Left lobe of liver (tissue), 2 donors: Measurements from ENCODE around the gene NTF4. TPM values are rescaled to one million over a fixed set of nuclear protein-coding genes. Genes with fewer than 3 reads are reported as not detected.

Source experiments
- ATAC-seq: fragments of 200-7000 bp; cut with Tn5 transposase; one replicate; pipeline ENCODE4 v1.9.1; 2020; ENCODE audit warnings: mild to moderate bottlenecking, moderate library complexity
- DNase-seq: peaks from one replicate; pipeline ENCODE4 v3.0.0-alpha.2; 2020; ENCODE audit warnings: low spot score
- total RNA-seq: library from RNA; stranded (reverse); gene quantifications from one replicate; pipeline ENCODE4 v1.2.1, GENCODE V29; 2021
- donor health status: DM: no; HTN: no; CAD: no; lungs with moderate emphysema.
- donor health status: DM: no; HTN: yes; CAD: no.

Gene NTF4
- total RNA-seq, 1 donor from 2014 or later: not detected

DNA sequence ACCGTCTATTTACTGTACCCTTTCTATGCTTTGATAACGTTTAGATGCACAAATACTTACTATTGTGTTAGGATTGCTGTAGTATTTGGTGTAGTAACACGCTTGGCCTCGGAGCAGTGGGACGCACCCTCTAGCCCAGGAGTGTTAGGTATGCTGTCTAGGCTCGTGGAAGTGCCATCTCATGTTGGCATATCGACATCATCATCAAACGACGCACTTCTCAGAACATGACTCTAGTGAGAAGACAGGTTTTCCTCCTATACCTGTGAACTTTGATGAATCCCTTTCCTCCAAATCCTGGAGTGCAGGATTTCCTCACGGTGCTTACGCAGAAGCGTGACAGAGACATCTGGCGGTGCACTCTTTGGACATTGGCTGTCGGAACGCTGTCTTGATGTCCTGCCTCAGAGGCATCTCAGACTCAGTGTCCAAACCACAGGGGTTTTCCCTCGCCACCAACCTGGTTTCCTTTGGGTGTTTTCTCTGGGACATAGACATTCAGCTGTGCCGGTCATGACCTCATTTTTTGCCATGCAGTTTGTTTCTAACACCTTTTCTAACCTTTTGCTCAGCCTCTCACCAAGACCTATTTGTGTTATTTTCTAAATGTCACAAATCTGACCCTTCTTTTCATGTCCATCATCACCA is 26.9 kb upstream of the NTF4 start:
- DNase-seq: no peak
- no peak for ATAC-seq

DNA sequence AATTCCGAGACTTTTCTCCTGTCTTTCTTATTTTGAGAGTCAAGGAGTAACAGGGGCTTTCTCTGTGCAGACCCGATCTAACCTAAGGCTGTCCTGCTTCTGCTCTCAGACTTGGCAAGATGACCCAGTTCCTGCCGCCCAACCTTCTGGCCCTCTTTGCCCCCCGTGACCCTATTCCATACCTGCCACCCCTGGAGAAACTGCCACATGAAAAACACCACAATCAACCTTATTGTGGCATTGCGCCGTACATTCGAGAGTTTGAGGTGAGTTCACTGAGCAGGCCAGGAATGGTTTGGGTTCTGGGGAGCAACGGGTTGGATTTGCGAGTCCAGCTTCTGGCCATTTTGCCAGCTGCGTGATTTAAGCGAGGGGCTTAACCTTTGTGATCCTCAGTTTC is 21.7 kb upstream of the NTF4 start:
- ATAC-seq: no peak
- DNase-seq: no peak

DNA sequence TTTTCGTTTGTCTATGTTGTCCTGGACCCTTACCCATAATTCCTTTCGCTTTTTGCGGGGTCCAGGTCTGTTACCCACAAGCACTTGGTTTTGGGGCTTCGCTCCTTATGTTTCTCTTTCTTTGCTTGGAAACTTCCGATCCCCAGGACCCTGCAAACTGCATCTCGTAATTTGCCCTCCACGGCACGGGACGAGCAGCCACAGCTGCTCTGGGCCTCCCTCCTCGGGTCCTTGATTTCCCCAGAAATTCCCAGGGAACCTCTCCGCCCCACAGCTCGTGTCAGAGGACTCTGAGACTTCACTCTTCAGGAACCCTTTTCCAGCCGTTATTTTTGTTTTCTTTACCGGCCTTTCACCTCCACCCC is 21.2 kb upstream of the NTF4 start:
- DNase-seq (no peak), ATAC-seq (no peak)

DNA sequence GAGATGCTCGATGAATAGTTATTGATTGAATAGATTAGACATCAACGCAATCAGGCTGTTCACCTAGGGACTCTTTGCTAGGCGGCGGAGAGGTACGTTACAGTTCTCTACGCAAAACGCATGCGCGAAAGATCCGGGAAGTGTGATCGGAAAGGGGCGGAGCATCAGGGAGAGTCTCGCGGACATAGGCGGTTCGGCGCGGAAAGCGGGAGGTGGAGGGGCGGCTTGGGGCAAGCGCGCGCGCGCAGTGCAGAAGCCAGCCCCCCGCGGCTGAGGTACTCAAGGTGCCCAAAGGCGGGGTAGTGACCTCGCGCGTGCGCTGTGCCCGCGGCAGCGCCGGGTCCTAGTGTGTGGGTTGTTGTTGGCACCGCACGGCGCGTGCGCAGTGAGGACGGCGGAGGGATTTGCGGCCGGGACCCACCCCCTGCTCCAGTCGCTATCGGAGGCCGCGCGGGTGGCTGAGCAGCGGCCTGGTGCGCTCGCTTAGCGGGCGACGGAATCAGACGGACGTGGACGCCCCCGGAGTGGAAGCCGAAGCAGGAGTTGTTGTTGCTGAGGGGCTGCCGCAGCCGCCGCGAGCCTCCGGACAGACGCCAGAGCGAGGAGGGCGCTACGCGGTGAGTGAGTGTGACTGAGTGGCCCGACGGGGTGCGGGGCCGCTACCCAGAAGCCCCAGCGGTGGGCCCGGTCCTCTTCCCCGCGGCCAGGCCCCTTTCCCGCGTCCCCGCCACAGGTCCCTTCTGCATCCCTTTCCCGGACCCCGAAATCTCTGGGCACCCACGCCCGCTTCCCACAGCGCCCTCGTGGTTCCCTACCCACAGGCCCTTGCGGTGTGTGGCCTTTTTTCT is 20.6 kb upstream of the NTF4 start, which contains the start of gene SNRNP70:
SNRNP70 (plus strand) TSS at position 432 of the 848 bp plus-strand sequence. CDS start 964 bp downstream, outside the sequence.
- DNase-seq (peak; percentile 99), ATAC-seq (peak; percentile 96)

DNA sequence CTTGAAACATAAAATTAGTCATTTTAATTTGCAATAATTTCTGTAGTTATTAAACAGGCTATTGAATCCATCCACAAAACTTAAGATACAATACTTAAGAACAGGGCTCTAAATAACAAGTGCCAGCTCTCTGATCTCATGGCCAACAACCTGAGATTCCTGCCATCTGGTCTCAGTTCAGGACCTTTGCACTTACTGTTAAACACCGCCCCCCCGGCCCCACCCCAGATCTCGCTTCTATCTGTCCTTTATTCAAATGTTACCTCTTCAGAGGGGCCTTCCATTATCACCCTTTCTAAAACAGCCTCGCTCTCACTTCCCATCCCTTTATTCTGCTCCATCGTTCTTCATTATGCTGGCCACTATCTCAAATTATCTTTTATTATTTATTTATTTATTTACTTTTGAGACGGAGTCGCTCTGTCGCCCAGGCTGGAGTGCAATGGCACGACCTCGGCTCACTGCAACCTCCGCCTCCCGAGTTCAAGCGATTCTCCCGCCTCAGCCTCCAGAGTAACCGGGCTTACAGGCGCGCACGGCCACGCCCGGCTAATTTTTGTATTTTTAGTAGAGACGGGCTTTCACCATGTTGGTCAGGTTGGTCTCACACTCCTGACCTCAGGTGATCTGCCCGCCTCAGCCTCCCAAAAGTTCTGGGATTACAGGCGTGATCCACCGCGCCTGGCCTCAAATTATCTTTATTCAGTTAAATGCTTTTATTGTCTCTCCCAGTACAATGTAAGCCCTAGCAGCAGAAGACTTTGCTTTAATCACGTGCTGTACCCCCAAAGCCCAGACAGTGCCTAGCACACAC is 19.8 kb upstream of the NTF4 start:
- no peak for DNase-seq

DNA sequence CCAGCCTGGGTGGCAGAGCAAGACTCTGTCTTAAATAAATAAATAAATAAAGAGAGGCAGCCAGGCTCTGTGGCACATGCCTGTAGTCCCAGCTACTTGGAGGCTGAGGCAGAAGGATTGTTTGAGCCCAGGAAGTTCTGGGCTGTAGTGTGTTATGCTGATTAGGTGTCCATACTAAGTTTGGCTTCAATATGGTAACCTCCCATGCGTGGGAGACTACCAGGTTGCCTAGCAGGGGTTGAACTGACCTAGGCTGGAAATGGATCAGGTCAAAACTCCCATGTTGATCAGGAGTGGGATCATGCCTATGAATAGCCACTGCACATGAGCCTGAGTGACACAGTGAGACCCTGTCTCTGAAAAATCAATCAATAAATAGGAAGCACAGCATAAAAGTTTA is 16.7 kb upstream of the NTF4 start:
- DNase-seq (no peak), ATAC-seq (no peak)

More for the DNA sequence above, 19.8 kb upstream of the NTF4 start:
- no peak for ATAC-seq

DNA sequence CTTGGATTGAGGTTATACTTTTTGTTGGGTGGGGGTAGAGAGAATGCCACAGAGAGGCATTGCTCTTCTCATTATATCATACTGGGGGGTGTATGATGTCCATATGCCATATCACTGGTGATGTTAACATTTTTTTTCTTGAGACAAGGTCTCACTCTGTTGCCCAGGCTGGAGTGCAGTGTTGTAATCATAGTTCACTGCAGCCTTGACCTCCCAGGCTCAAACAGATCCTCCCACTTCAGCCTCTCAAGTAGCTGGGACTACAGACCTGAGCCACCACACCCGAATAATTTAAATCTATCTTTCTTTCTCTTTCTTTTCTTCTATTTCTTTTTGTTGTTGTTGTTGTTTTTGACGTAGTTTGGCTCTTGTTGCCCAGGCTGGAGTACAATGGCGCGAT is 15.8 kb upstream of the NTF4 start:
- ATAC-seq: no peak

DNA sequence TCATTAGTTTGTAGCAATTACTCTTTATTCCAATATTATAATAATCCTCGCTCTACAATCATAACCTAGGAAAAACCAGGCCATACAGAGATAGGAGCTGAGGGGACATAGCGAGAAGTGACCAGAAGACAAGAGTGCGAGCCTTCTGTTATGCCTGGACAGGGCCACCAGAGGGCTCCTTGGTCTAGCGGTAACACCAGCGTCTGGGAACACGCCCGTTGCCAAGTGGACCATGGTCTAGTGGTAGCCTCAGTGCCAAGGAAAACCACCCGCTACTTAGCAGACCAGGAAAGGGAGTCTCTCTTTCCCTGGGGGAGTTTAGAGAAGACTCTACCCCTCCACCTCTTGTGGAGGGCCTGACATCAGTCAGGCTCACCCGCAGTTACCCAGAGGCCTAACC is 10.3 kb upstream of the NTF4 start:
- DNase-seq: peak; percentile 81
- ATAC-seq: peak; percentile 64

More for the DNA sequence above, 15.8 kb upstream of the NTF4 start:
- DNase-seq: no peak

DNA sequence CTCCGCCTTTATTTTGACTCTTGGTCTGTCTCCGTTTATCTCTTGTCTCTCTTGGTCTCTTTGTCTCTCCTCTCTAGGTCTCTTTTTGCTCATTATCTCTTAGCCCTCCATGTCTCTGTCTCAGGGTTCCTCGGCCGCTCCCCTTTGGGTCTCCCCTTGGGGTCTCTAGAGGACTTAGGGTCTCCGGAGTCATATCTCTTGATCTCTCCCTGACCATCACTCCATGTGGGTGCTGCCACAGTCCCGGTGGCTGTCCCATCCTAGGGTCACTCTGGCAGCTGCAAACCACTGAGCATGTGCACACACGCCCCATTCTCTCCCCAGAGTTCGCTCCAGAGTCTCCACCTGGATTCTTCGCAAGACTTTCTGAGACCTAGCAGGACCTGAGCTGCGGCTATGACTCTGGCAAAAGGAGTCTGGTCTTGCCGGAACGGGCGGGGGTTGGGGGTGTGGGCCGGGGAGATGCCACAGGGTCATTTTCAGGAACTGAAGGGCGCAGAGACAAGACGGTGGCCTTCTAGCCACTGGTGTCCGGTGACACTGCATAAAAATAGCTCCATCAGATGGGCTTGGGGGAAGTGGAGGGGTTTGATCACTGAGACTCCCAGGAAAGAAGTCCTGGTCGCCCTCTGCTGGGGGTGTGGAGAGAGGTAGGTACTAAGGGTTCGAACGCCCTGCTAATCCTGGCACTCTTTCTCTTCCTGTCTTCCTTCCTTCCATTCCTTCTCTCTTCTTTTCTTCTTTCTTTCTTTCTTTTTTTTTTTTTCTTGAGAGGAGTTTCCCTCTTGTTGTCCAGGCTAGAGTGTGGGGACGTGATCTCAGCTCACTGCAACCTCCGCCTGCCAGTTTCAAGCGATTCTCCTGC is 9.1 kb upstream of the NTF4 start:
- DNase-seq (no peak), ATAC-seq (peak; percentile 41)

DNA sequence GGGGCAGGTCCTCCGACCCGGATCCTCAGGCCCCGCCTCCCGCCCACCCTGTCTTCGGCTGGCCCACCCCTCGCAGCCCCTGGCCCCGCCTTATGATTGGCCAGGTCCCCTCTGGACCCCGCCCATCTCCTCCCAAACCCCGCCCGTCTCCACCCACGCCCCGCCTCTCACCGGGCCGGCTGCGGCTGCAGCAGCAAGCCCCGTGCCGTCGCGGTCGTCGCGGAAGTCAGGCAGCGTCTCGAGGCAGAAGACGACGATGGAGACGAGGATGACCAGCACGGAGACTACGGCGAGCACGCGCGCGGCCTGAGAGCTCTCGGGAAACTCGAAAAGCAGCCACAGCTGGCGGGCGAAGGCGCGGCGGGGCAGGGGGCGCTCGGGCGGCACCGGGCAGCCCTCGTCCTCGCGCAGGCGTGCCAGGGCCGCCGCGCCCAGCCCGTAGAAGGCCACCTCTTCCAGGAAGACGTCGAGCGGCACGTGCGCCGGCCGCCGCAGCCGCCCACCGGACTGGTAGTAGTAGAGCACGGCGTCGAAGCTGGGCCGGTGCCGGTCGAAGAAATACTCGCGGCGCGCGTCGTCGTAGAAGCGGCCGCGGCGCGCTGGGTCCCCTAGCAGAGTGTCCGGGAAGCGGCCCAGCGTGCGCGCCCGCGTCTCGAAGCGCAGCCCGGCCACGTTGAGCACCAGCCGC is 7.4 kb upstream of the NTF4 start:
- ATAC-seq (no peak), DNase-seq (no peak)

DNA sequence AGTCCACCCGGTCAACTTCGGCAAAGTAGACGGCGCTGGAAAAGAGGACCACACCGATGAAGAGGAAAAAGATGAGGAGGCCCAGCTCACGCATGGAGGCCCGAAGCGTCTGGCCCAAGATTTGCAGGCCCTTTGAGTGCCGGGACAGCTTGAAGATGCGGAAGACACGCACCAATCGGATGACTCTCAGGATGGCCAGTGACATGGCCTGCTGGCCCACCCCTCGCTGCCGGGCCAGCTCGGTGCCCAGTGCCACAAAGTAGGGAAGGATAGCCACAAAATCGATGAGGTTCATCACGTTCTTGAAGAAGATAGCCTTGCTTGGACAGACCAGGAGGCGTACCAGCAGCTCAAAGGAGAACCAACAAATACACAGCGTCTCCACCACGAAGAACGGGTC is 5.8 kb upstream of the NTF4 start:
- no peak for DNase-seq
- no peak for ATAC-seq

DNA sequence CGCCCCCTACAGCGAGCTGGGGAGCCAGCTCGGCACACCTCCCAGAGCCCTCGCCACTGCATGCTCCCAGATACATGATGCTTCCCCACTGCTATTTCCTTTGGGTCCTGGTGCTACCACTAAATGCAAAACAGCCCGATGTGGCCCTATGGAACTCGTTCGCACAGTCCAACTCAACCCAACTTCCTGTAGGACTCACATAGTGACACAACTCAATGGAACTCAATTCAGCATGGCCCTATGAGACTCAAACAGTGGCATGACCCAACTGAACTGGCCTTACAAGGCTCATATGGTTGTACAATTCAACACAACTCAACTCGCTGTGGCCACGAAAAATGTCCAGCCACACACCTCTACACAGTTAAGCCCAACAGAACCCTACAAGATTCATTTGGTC is 4.4 kb upstream of the NTF4 start:
- no peak for ATAC-seq

DNA sequence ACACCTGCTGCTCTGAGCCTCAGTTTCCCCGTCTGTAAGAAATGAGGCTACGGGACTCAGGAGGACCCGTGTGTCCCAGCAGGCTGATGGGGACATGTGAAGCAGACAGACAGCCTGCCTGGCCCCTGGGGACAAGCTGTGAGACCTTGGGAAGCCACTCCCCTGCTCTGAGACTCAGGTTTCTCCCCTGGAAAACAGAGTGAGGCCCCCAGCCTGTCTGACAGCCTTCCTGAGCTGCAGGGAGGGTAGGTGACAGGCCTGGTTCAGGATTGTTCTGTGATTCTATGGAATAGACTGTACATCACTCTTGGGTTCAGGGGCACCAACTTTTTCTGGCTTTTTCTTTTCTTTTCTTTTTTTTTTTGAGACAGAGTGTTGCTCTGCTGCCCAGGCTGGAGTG is 2.9 kb upstream of the NTF4 start:
- ATAC-seq: no peak
- no peak for DNase-seq

More for the DNA sequence above, 4.4 kb upstream of the NTF4 start:
- no peak for DNase-seq

DNA sequence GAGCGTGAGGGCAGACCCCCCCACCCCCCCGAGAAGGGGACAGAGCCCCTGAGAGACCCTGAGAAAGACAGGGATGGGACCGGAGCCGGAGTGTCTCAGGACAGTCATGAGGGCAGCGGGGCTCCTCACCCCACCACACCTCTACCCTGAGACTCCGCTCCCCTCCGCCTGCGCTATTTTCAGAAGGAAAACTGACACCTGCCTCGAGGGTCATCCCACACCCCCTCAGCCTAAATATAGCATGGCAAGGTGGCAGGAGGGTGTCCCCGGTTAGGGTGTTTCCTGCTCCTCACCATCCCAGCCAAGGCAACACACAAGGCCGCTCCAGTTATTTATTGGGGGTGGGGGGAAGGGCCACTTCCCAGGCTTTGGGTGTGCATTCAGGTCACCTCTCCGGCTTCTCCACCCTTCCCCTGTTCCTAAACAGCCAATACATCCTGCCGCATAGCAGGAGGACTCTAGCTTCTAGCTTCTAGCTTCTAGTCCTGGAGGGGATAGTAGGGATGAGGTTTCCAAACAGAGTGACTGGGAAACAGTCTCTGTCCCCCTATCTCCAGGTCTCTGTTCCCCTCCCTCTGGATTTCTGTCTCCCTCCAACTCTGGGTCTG is 1.4 kb upstream of the NTF4 start:
- DNase-seq: no peak
- no peak for ATAC-seq

DNA sequence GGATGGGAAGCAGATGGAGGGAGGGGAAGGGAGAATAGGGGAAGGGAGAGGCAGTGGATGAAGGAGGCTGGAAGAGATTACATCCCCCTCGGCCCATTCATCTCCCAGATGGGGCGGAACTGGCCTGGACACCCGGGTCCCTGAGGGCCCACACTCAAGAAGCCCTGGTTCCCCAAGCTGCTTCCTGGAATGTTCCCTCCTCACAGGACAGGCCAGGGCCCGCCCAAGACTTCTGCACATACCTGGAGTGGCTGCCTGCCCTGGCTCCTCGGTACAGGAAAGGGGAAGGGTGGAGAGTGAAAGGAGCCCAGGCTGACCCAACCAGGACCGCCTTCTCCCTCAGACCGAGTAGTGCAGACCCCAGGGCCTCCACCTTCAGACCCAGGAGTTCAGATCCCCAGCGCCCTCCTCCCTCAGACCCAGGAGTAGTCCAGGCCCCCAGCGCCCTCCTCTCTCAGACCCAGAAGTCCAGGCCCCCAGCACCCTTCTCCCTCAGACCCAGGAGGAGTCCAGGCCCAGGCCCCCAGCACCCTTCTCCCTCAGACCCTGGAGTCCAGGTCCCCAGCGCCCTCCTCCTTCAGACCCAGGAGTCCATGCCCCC is 489 bp downstream of the NTF4 start:
- DNase-seq: no peak
- no peak for ATAC-seq

DNA sequence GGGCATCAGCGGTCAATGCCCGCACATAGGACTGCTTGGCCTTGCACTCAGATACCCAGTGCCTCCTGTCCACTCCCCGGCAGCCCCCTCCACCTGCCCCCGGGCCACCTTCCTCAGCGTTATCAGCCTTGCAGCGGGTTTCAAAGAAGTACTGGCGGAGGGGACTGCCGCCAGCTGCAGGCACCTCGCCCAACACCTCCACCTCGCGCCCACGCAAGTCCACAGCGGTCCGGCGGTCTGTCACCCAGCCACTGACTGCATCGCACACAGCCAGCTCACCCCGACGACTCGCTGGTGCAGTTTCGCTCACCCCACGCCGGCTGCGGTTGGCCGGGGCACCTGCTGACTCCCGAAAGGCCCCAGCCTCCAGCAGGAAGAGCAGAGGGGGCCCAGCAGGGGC is 3.2 kb downstream of the NTF4 start:
- ATAC-seq (no peak), DNase-seq (no peak)

DNA sequence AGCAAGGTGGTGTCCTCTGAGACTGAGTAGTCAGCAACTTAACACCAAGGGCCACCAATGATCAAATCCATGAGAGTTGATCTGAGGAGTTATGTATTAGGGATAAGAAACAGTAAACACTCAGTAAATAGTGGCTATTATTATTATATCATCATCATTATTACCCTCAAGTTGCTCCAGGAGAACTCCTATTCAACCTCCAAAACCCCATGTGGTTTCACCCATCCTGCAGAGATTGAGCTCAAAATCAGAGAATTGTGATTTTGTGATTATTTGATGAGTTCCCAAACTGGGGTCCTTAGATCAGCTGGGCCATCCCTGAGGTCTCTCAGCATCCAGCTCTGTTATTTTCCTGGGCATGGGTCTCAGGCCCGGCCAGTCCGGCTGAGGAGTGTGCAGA is 3.6 kb downstream of the NTF4 start:
- DNase-seq: no peak
- ATAC-seq: no peak

DNA sequence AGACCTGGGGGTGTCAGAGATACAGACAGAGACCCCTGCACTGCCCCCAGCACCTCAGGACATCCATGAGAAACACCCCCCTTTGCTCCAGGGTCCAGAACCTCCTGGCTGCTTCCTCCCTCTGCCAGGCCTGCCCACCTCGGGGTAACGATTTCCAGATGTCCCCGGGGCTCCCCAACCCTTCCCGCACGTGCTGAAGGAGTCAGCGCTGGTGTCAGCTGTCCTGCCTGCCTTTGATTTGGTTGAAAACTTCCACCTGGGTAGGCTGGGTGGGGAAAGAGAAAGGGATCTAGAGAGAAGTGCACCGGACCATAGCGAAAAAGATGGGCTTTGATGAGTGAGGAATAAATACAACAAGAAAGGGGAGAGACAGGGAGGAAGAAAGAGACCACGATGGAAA is 5.6 kb downstream of the NTF4 start:
- no peak for DNase-seq
- ATAC-seq: no peak

DNA sequence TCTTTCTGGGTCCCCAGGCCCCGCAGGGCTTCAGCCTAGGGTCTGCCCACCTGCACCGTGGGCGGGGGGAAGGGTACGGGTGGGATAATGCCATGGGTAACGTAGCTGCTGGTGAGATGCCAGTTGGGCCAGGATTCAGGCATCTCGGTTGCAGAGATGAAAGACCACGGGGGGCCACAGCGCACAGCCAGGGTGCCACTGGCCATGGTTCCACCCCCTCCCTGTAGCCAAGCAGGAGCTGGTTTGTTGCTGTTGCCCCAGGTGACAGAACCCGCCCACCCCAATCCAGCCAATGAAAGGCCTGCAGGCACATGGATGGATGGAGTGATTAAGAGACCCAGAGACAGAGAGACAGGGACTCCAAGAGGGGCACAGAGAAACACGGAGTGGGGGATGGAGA is 6.1 kb downstream of the NTF4 start:
- ATAC-seq (no peak), DNase-seq (no peak)
